ENCODE measurements around the gene METTL5.

METTL5 gene

DNA sequence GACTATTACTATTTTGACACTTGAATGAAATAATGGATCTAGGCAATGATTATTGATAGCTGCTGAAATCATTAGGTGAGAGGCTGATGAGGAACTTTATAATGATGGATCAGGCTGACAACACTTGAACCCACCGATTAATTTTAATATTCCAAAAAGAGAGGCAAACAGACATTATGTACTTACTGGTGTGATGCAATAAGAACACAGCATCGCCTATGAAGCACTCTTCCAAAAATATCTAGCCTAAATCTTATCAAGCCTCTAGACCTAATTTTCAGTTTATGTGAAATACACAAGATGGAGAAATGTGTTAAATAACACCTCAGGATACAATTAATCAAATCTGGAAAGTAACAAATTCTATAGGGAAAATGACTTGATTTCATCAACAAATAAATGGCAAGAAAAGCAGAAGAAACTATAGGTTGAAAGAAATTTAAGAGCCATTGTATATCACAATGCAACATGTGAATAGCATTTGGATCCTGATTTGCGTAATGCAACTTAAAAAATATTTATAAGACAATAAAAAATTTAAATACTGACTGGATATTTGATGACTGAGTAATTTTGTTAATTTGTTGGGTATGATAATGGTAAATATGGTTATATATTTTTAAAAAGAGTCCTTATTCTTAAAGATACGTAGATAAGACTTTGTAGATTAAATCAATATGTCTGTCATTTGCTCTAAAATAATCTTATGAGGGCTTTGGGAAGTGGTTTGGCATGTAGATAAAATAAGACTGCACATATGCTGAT, 43.3 kb downstream of the METTL5 start:
- no peak for DNase-seq (ENCODE audit: low spot score)

GRCh38 chr2:169778446-169778845, 46.3 kb downstream of the METTL5 start:
- no peak for DNase-seq (ENCODE audit: low spot score)

GRCh38 chr2:169776252-169776761, 48.4 kb downstream of the METTL5 start:
- no peak for DNase-seq (ENCODE audit: low spot score)

DNA sequence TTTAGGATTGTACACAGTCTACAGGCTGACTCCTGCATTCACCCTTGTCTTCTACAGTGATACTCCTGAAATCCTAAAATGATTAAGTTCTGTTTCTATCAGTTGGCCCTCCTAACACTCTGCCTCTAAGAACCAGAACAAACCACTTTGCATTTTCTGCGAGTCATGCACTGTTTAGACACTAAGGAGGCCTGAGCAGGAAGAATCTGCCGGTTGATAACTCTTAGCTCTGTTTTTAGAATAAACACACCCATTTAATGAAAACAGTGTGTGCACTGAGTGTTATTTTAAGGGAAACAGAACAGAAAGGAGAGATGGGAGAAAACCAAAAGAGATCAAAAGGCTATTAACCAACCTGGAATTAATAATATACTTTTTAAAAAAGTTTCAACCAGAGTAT, 48.9 kb downstream of the METTL5 start:
- DNase-seq (ENCODE audit: low spot score): peak; percentile 26

DNA sequence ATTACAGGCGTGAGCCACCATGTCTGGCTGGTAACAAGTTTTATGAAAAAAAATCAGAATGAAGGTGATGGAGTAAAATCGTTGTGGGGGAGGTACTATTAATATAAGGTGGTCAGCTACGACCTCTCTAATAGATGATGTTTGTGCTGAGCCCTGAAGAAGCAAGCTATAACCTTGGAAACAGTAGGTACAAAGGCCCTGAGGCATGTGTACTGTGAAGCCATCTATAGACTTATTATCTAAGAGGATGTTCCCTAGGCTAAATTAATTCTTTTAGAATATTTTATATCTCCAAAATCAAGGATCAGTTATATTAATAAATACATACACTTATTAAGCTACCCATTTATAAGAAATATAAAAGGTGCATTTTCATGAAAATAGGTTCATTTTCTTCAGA, 49.4 kb downstream of the METTL5 start:
- no peak for DNase-seq (ENCODE audit: low spot score)

- DNase-seq (ENCODE audit: low spot score): no peak
Observed at GRCh38 chr2:169772651-169773050, 52.1 kb downstream of the METTL5 start.

DNA sequence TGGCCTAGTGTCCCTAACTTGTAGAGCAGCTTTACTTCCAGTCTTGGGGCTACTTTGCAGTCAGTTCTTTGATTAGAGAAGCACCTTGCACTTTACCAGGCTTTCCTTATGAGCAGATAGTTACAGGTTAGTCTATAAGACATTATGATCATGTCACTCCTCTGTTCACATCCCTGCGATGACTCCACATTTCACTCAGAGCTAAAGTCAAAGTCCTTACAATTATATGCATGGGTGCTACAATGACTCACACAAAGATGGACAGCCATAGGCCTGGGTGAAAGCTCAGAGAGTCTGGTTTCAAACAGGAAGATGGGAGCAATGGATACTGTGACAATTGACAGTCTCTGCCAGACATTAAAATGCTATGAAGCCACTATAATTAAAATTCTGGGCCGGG, 53.1 kb downstream of the METTL5 start:
- no peak for DNase-seq (ENCODE audit: low spot score)

GRCh38 chr2:169771021-169771420, 53.7 kb downstream of the METTL5 start:
- DNase-seq (ENCODE audit: low spot score): no peak

- DNase-seq (ENCODE audit: low spot score): no peak
Observed at GRCh38 chr2:169768262-169768995, 56.3 kb downstream of the METTL5 start.

DNA sequence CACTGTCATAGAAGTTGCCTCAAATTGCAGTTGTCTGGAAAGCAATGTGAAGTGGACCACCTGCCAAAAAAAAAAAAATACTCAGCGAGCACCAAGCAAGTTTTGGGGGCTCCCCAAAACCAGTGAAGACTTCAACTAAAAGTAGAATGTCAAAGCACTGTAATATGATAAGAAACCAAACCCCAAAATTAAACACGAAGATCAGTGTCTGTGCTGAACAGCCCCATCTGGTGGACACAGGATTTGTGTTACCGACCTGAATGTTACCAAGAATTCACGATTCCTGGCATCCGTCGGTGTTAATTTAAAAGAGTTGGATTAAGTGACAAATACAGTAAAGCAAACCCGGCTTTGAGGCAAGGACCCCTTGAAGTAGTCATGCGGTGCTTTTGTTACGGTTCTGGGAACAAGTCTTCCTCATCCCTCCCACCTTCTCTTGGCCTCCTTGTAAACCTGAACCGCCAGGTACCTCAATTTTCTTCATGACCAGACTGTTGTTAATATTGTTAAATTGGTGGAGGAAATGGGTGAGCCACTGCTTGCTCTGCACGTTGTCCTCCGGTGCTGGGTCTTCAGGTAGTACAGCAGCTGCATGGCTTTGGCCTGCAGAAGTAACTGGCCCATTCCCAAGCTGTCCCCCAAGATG, 57.3 kb downstream of the METTL5 start:
- DNase-seq (ENCODE audit: low spot score): peak; percentile 55

DNA sequence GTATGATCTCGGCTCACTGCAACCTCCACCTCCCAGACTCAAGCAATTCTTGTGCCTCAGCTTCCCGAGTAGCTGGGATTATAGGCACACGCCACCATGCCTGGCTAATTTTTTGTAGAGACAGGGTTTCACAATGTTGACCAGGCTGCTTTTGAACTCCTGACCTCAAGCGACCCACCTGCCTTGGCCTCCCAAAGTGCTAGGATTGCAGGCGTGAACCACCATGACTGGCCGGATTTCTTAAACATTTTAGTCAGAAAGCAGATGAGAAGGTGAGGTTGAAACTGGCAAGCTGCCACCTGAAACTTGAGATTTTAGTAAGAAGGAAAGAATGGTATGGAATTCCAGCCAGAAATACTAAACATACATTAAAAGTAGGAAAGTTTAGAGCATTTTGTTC, 59.2 kb downstream of the METTL5 start:
- no peak for DNase-seq (ENCODE audit: low spot score)

DNA sequence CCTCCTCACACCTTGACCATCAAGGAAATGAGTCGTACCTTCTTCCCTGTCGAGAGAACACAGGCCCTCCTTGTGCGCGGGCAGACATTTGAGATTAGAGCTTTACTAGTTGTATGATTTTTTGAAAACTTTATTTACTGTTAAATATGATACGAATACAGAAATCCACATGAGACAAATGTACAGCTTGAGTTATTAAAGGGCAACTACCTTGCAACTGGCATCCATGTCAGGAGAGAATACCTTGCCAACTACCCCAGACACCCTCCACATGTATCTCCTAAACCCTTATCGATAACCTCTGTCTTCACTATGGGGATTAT, 62.8 kb downstream of the METTL5 start:
- no peak for DNase-seq (ENCODE audit: low spot score)
